GM21367 (cell line): Measurements from ENCODE around the gene LNX1.
"Not testable (repeated sequence)": the region's sequence is repeated elsewhere in the genome, so short reads cannot be mapped to it uniquely, and the experiment has no call there.

Source experiments
- ATAC-seq: cut with Tn5 transposase; IDR thresholded peaks from one replicate; pipeline ENCODE4 v1.9.1; 2021; ENCODE audit not compliant: unreplicated experiment

LNX1 gene

GRCh38 chr4:53476232-53477037 lies 114.9 kb downstream of the LNX1 start:
- ATAC-seq, result no peak

GRCh38 chr4:53466576-53466975 lies 124.7 kb downstream of the LNX1 start:
- ATAC-seq, result not testable (repeated sequence)

- ATAC-seq, result no peak
Observed at GRCh38 chr4:53465891-53466290, 125.4 kb downstream of the LNX1 start.

- ATAC-seq, result no peak
Observed at GRCh38 chr4:53465281-53465680, 126.0 kb downstream of the LNX1 start.

- no peak for ATAC-seq
Observed at GRCh38 chr4:53463340-53463739, 127.9 kb downstream of the LNX1 start.

GRCh38 chr4:53461244-53461643 lies 130.0 kb downstream of the LNX1 start:
- no peak for ATAC-seq

GRCh38 chr4:53459548-53459947 lies 131.7 kb downstream of the LNX1 start:
- no peak for ATAC-seq

GRCh38 chr4:53456178-53456577 lies 135.1 kb downstream of the LNX1 start:
- no peak for ATAC-seq

- ATAC-seq, result no peak
Observed at GRCh38 chr4:53455766-53456165, 135.5 kb downstream of the LNX1 start.

- no peak for ATAC-seq
Observed at GRCh38 chr4:53453385-53453784, 137.9 kb downstream of the LNX1 start.

- ATAC-seq, result no peak
Observed at GRCh38 chr4:53450773-53451172, 140.5 kb downstream of the LNX1 start.

GRCh38 chr4:53444954-53445353 lies 146.3 kb downstream of the LNX1 start:
- no peak for ATAC-seq

- ATAC-seq, result no peak
Observed at GRCh38 chr4:53441564-53441963, 149.7 kb downstream of the LNX1 start.

GRCh38 chr4:53436251-53436650 lies 155.0 kb downstream of the LNX1 start:
- ATAC-seq, result no peak

- ATAC-seq, result no peak
Observed at GRCh38 chr4:53432528-53433424, 158.5 kb downstream of the LNX1 start.

- ATAC-seq, result no peak
Observed at GRCh38 chr4:53431052-53431451, 160.2 kb downstream of the LNX1 start.

- no peak for ATAC-seq
Observed at GRCh38 chr4:53427366-53427765, 163.9 kb downstream of the LNX1 start.

- no peak for ATAC-seq
Observed at GRCh38 chr4:53424280-53424679, 167.0 kb downstream of the LNX1 start.

- ATAC-seq, result no peak
Observed at GRCh38 chr4:53422367-53422766, 168.9 kb downstream of the LNX1 start.

GRCh38 chr4:53421791-53422190 lies 169.5 kb downstream of the LNX1 start:
- ATAC-seq, result no peak

GRCh38 chr4:53419208-53419607 lies 172.1 kb downstream of the LNX1 start:
- ATAC-seq, result no peak

GRCh38 chr4:53409479-53409878 lies 181.8 kb downstream of the LNX1 start:
- ATAC-seq, result not testable (repeated sequence)
